ENCODE measurements around the gene KLHL11.

KLHL11 gene

GRCh38 chr17:41901646-41902045 is 36.4 kb upstream of the KLHL11 start:
- no peak overlapping the region for H3K4me3 ChIP-seq (ENCODE audit: low read length)
- no peak for DNase-seq (ENCODE audit: low read depth)
- no peak for TF ChIP-seq CTCF (conservative IDR thresholded peaks at IDR 0.05; ENCODE audit: low read length)

GRCh38 chr17:41896726-41897125 is 31.5 kb upstream of the KLHL11 start:
- no peak overlapping the region for H3K4me3 ChIP-seq (ENCODE audit: low read length)
- no peak for TF ChIP-seq CTCF (conservative IDR thresholded peaks at IDR 0.05; ENCODE audit: low read length)
- no peak for DNase-seq (ENCODE audit: low read depth)

- DNase-seq (ENCODE audit: low read depth): peak; percentile 70
- no peak for TF ChIP-seq CTCF (conservative IDR thresholded peaks at IDR 0.05; ENCODE audit: low read length)
- H3K4me3 ChIP-seq (ENCODE audit: low read length): no peak overlapping the region
These were observed 30.4 kb upstream of the KLHL11 start for GRCh38 chr17:41895617-41896016.

- DNase-seq (ENCODE audit: low read depth): peak; percentile 84
- no peak for TF ChIP-seq CTCF (conservative IDR thresholded peaks at IDR 0.05; ENCODE audit: low read length)
- H3K4me3 ChIP-seq (ENCODE audit: low read length): no peak overlapping the region
These were observed 29.6 kb upstream of the KLHL11 start for GRCh38 chr17:41894791-41895331.

DNA sequence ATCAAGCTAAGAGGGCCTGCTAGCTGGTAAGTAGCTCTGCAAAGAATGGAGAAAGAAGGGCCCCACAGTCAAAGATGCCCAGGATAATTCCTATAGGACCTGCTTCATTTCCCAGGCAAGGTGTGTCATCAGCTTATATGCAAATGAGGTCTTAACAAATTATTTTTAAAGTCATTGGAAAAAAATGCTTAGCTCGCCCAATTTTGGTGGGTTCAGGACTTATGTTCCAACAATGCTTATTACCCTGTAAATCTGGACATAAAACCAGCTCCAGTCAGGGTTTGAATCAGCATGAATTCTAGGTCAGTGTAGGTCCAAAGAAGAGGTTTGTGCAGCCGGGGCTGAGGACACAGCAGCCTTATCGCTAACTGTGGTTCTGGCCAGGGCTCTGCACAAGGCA is 28.2 kb upstream of the KLHL11 start:
- no peak for TF ChIP-seq CTCF (conservative IDR thresholded peaks at IDR 0.05; ENCODE audit: low read length)
- DNase-seq (ENCODE audit: low read depth): no peak
- no peak overlapping the region for H3K4me3 ChIP-seq (ENCODE audit: low read length)

GRCh38 chr17:41892021-41892376 is 26.8 kb upstream of the KLHL11 start:
- TF ChIP-seq CTCF (conservative IDR thresholded peaks at IDR 0.05; ENCODE audit: low read length): no peak
- H3K4me3 ChIP-seq (ENCODE audit: low read length): no peak overlapping the region
- DNase-seq (ENCODE audit: low read depth): no peak

GRCh38 chr17:41891135-41892020 is 26.2 kb upstream of the KLHL11 start:
- H3K4me3 ChIP-seq (ENCODE audit: low read length): no peak overlapping the region
- no peak for DNase-seq (ENCODE audit: low read depth)
- TF ChIP-seq CTCF (conservative IDR thresholded peaks at IDR 0.05; ENCODE audit: low read length): no peak

Data from AG10803 (cell line).